ENCODE data around the gene TMSB4X.
A peak's percentile ranks its signal among the peaks of the same experiment; 100 is the strongest.

GRCh38 chrX:12970691-12971202 lies 4.2 kb upstream of the TMSB4X start:
- TF ChIP-seq, protein P1, sequence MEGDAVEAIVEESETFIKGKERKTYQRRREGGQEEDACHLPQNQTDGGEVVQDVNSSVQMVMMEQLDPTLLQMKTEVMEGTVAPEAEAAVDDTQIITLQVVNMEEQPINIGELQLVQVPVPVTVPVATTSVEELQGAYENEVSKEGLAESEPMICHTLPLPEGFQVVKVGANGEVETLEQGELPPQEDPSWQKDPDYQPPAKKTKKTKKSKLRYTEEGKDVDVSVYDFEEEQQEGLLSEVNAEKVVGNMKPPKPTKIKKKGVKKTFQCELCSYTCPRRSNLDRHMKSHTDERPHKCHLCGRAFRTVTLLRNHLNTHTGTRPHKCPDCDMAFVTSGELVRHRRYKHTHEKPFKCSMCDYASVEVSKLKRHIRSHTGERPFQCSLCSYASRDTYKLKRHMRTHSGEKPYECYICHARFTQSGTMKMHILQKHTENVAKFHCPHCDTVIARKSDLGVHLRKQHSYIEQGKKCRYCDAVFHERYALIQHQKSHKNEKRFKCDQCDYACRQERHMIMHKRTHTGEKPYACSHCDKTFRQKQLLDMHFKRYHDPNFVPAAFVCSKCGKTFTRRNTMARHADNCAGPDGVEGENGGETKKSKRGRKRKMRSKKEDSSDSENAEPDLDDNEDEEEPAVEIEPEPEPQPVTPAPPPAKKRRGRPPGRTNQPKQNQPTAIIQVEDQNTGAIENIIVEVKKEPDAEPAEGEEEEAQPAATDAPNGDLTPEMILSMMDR (IDR thresholded peaks at IDR 0.05) = peak in 2 of 3 donors; percentile 50 to 51
- TF ChIP-seq POLR2A (IDR thresholded peaks at IDR 0.05) = no peak

All from ovary (tissue), 3 donors.